Endothelial cell of umbilical vein (primary cell): ENCODE measurements around the gene RRAGD. TPM values are rescaled to one million over a fixed set of nuclear protein-coding genes. Genes with fewer than 3 reads are reported as not detected.
A peak's percentile ranks its signal among the peaks of the same experiment; 100 is the strongest.

Experiments used
- BruUV-seq: library from RNA; stranded (reverse); fragments of 400-500 nt; replicated peaks from 2 replicates; lab custom pipeline; 2021; lab: Mats Ljungman, UMichigan
- CTCF ChIA-PET: fragments of 300-600, 350-600 bp; sonication (Branson Sonifier 250); formaldehyde crosslinking; loops from one replicate; lab custom pipeline; 2021; ENCODE audit warnings: antibody characterized with exemption, inconsistent platforms; lab: Charles Lee
- POLR2A ChIA-PET: fragments of 300-600, 350-600 bp; sonication (Branson Sonifier 250); formaldehyde crosslinking; loops from one replicate; lab custom pipeline; 2021; ENCODE audit warnings: antibody characterized with exemption, inconsistent platforms; lab: Charles Lee
- DNase-seq: peaks from one replicate; pipeline ENCODE4 v3.0.0-alpha.2; 2011; ENCODE audit warnings: low read depth, low spot score
- FAIRE-seq: peaks from 2 replicates; lab custom pipeline; 2011; peaks lifted over from hg19 to GRCh38; lab: Jason Lieb, UNC
- H2AFZ ChIP-seq: 2 replicates; pipeline ENCODE4 v1.6.0; 2012; ENCODE audit warnings: low read depth, low read length, control low read depth, inconsistent platforms
- H3K27ac ChIP-seq: 2 replicates; pipeline ENCODE4 v1.5.1; 2011; ENCODE audit warnings: low read depth, mild to moderate bottlenecking, control low read depth, low read length, moderate library complexity; ENCODE audit not compliant: insufficient read depth
- H3K27me3 ChIP-seq, 2 experiments: 2 replicates each; pipeline versions ENCODE4 v1.6.0 to v1.6.1; 2011; ENCODE audit warnings: low read length in 2 of 2, mixed read lengths in 1 of 2; ENCODE audit not compliant: control insufficient read depth in 2 of 2, insufficient read depth in 2 of 2
- H3K36me3 ChIP-seq, 2 experiments: 2 replicates in 1 of 2; 3 replicates in 1 of 2; pipeline ENCODE4 v1.5.1; 2011; ENCODE audit warnings: low read length in 2 of 2, mild to moderate bottlenecking in 1 of 2, moderate library complexity in 1 of 2; ENCODE audit not compliant: control insufficient read depth in 2 of 2, insufficient read depth in 2 of 2; ENCODE audit errors: extremely low read depth in 1 of 2
- H3K4me1 ChIP-seq: 3 replicates; pipeline ENCODE4 v1.5.1; 2011; ENCODE audit warnings: mild to moderate bottlenecking, low read length; ENCODE audit not compliant: control insufficient read depth, insufficient read depth; ENCODE audit errors: extremely low read depth
- H3K4me2 ChIP-seq: 2 replicates; pipeline ENCODE4 v1.6.1; 2011; ENCODE audit warnings: low read length, control low read depth, mixed read lengths; ENCODE audit not compliant: insufficient read depth
- H3K4me3 ChIP-seq, 3 experiments: fragments of 200-600 bp in 1 of 3; sonication (generic), shearing (Covaris generic) in 1 of 3; replicated peaks in 1 of 3; 2 replicates each; pipeline ENCODE4 v1.5.1; 2011 to 2016; ENCODE audit warnings: control low read depth in 3 of 3, low read length in 3 of 3, mild to moderate bottlenecking in 2 of 3, inconsistent platforms in 1 of 3, low read depth in 1 of 3, moderate library complexity in 1 of 3; ENCODE audit not compliant: insufficient read depth in 1 of 3
- H3K79me2 ChIP-seq: 2 replicates; pipeline ENCODE4 v1.6.0; 2012; ENCODE audit warnings: low read length, inconsistent platforms; ENCODE audit not compliant: control insufficient read depth, insufficient read depth
- H3K9ac ChIP-seq: replicated peaks from 2 replicates; pipeline ENCODE3; 2011; ENCODE audit warnings: low read length, control low read depth; ENCODE audit not compliant: insufficient read depth; ENCODE audit errors: extremely low read depth
- H3K9me1 ChIP-seq: replicated peaks from 3 replicates; pipeline ENCODE4 v1.6.0; 2011; ENCODE audit warnings: mild to moderate bottlenecking, low read length; ENCODE audit not compliant: control insufficient read depth, insufficient read depth; ENCODE audit errors: extremely low read depth
- H3K9me3 ChIP-seq: replicated peaks from 2 replicates; pipeline ENCODE4 v1.5.1; 2012; ENCODE audit warnings: low read length, inconsistent platforms; ENCODE audit not compliant: control insufficient read depth, insufficient read depth
- H4K20me1 ChIP-seq: replicated peaks from 2 replicates; pipeline ENCODE3; 2011; ENCODE audit warnings: mild to moderate bottlenecking, low read length; ENCODE audit not compliant: control insufficient read depth, insufficient read depth; ENCODE audit errors: extremely low read depth
- GATA2 ChIP-seq: IDR thresholded peaks from 2 replicates; pipeline ENCODE4 v1.7.0; 2011; ENCODE audit warnings: low read depth, mild to moderate bottlenecking, moderate library complexity, mixed read lengths, low read length; ENCODE audit not compliant: insufficient read length, insufficient read depth
- MYC ChIP-seq: IDR thresholded peaks from one replicate; pipeline ENCODE4 v1.6.1; 2011; ENCODE audit warnings: mild to moderate bottlenecking, low read depth, low read length
- POLR2A ChIP-seq: IDR thresholded peaks from 2 replicates; pipeline ENCODE4 v1.6.1; 2012; ENCODE audit warnings: low read depth, mild to moderate bottlenecking, control low read depth, low read length
- POLR2AphosphoS5 ChIP-seq: IDR thresholded peaks from 2 replicates; pipeline ENCODE4 v1.6.1; 2012; ENCODE audit warnings: low read depth, mild to moderate bottlenecking, control low read depth, low read length, moderate library complexity; ENCODE audit not compliant: insufficient read depth
- dilution Hi-C: fragments of 300-500 bp; cut with MboI; formaldehyde crosslinking; loops from one replicate; pipeline ENCODE4 v1.15.0; 2019; ENCODE audit warnings: low sequenced_read_pairs; ENCODE audit not compliant: extremely low pct_ligation_motif_present
- intact Hi-C: fragments of 100-400 bp; cut with micrococcal nuclease; formaldehyde crosslinking; loops from one replicate; pipeline ENCODE4 v1.10.0; 2022
- polyA plus RNA-seq, 4 experiments: library from polyadenylated mRNA; depleted of rRNA in 3 of 4; stranded (reverse) in 3 of 4; unstranded in 1 of 4; fragments of >200 nt; gene quantifications; 2 replicates each; pipeline versions ENCODE4 v1.2.1 to v1.2.3, GENCODE V29; 2011 to 2012; ENCODE audit warnings: missing spikeins in 1 of 4
- total RNA-seq: library from RNA; stranded (reverse); gene quantifications from 2 replicates; pipeline ENCODE4 v1.2.3, GENCODE V29; 2021
- TF ChIP-seq, protein P1 (sequence below): IDR thresholded peaks from 2 replicates; pipeline ENCODE4 v1.6.1; 2011; ENCODE audit not compliant: insufficient read depth, insufficient read length
- TF ChIP-seq, protein P2 (sequence below), 2 donors: IDR thresholded peaks; 1 replicate in 1 of 2; 2 replicates in 1 of 2; pipeline ENCODE4 v1.5.1; 2011; ENCODE audit warnings: low read length in 2 of 2, mild to moderate bottlenecking in 2 of 2, moderate library complexity in 2 of 2, control low read depth in 1 of 2, inconsistent platforms in 1 of 2, low read depth in 1 of 2; ENCODE audit not compliant: insufficient read depth in 1 of 2; ENCODE audit errors: extremely low read depth in 1 of 2

Gene RRAGD
- total and polyA plus RNA-seq, 2 donors (not counting 3 experiments of a cell fraction or from before 2014, with no cell fraction given) = 0.07 to 2.0 TPM

DNA sequence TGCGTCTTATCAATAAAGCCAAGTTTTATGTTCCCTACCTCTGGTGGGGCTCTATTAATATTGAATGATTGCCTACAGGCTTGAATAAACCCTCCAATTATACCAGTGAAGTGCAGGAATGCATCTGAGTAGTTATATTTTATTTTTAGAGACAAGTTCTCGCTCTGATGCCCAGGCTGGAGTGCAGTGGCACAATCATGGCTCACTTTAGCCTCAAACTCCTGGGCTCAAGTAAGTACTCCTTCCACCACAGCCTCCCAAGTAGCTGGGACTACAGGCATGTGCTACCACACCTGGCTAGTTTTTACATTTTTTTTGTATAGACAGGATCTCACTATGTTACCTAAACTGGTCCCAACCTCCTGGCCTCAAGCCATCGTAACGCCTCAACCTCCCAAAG lies 33.4 kb downstream of the RRAGD start:
- dilution Hi-C loops (no loop called here), intact Hi-C loops (no loop called here)
- H3K79me2 ChIP-seq = no peaks in the 10 kb centered on the region
- H3K4me2 ChIP-seq = no peak overlapping the region
- no peaks in the 10 kb centered on the region for H3K9me3 ChIP-seq
- FAIRE-seq (no peak), DNase-seq (no peak)
- H3K4me1 ChIP-seq = no peaks in the 10 kb centered on the region
- H3K4me3 ChIP-seq = no peak overlapping the region
- no peaks in the 10 kb centered on the region for H3K36me3 ChIP-seq
- H4K20me1 ChIP-seq = no peaks in the 10 kb centered on the region
- BruUV-seq = no TSS peak
- no peak for TF ChIP-seq POLR2A
- TF ChIP-seq GATA2 = no peak
- TF ChIP-seq, protein P1, sequence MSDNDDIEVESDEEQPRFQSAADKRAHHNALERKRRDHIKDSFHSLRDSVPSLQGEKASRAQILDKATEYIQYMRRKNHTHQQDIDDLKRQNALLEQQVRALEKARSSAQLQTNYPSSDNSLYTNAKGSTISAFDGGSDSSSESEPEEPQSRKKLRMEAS = no peak
- no peak for TF ChIP-seq MYC
- no peaks in the 10 kb centered on the region for H3K9me1 ChIP-seq
- H3K27me3 ChIP-seq = peaks cover 3 to 6% of the 10 kb centered on the region in 2 experiments
- no peak overlapping the region for H3K27ac ChIP-seq
- ChIA-PET CTCF (interaction anchor here (0.9 to 1.5 kb wide), 3 partner anchors 54 to 396 kb away, joined by 3 to 4 read pairs (median 3); no protein-coding TSS in a partner anchor), POLR2A (interaction anchor here (0.7 kb wide), 1 partner anchor 350 kb away, joined by 4 read pairs; no protein-coding TSS in a partner anchor)
- no peak overlapping the region for H3K9ac ChIP-seq
- no peak overlapping the region for H2AFZ ChIP-seq

DNA sequence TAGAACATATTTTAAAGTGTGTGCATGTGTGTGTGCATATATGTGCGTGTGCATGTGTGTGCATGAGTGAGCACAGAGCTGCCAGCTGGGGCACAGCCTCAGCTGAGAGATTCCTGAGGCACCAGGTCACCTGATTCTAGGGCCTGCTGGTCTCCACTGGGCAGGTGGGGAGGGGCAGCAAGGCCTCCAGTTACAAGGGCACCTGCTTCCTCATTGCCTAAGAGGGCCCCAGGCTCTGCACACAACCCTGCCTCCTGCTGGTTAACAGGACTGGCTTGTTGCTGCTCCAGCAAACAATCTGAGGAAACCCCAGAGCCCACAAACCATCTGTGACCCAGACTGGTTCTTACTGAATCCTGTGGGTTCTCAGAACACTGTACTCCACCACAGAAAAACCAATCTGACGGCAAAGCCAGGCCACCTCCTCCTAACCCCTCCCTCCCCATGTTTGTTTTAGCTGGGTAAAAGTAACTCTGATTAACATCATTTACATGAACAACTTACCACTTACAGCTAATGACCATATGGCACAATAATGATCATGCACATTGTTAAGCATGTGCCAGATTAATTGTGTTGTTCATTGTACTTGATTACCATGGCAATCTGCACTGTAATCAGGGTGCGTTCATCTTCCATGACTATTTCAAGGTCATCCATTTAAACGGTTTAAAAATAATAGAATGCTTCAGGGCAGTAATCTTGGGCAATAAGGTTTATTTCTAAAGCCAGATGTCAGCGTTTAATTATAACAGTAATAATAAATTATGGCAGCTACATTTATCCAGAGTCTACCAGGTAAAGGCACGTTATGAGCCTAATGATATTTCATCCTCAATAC lies 36.4 kb downstream of the RRAGD start:
- Histone ChIP-seq H3K4me3 (no peak overlapping the region), H3K9me3 (no peaks in the 10 kb centered on the region), H2AFZ (no peak overlapping the region), H3K4me1 (no peaks in the 10 kb centered on the region), H3K9ac (no peak overlapping the region), H3K27me3 (peaks cover 3 to 6% of the 10 kb centered on the region in 2 experiments), H3K9me1 (no peaks in the 10 kb centered on the region), H3K27ac (no peak overlapping the region), H3K36me3 (no peaks in the 10 kb centered on the region), H4K20me1 (no peaks in the 10 kb centered on the region), H3K4me2 (no peak overlapping the region), H3K79me2 (no peaks in the 10 kb centered on the region)
- intact Hi-C loops (no loop called here), dilution Hi-C loops (no loop called here)
- no TSS peak for BruUV-seq
- FAIRE-seq (no peak), DNase-seq (no peak)
- ChIA-PET CTCF (interaction anchor here (1.0 to 1.5 kb wide), 4 partner anchors 8 to 393 kb away, joined by 4 to 6 read pairs (median 4); no protein-coding TSS in a partner anchor), POLR2A (interaction anchor here (0.5 kb wide), 1 partner anchor 239 kb away, joined by 5 read pairs; no protein-coding TSS in a partner anchor)
- TF ChIP-seq MYC = no peak
- TF ChIP-seq POLR2AphosphoS5 = no peak
- TF ChIP-seq GATA2 = no peak
- TF ChIP-seq, protein P1 = no peak
- TF ChIP-seq, protein P2, sequence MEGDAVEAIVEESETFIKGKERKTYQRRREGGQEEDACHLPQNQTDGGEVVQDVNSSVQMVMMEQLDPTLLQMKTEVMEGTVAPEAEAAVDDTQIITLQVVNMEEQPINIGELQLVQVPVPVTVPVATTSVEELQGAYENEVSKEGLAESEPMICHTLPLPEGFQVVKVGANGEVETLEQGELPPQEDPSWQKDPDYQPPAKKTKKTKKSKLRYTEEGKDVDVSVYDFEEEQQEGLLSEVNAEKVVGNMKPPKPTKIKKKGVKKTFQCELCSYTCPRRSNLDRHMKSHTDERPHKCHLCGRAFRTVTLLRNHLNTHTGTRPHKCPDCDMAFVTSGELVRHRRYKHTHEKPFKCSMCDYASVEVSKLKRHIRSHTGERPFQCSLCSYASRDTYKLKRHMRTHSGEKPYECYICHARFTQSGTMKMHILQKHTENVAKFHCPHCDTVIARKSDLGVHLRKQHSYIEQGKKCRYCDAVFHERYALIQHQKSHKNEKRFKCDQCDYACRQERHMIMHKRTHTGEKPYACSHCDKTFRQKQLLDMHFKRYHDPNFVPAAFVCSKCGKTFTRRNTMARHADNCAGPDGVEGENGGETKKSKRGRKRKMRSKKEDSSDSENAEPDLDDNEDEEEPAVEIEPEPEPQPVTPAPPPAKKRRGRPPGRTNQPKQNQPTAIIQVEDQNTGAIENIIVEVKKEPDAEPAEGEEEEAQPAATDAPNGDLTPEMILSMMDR (IDR thresholded peaks at IDR 0.05; ENCODE audit: extremely low read depth in 1 of 2, insufficient read depth in 1 of 2, low read depth in 1 of 2, low read length in 2 of 2) = peak in 1 of 2 donors; percentile 25
